ENCODE results near the gene IL9. TPM values are rescaled to one million over a fixed set of nuclear protein-coding genes. Genes with fewer than 3 reads are reported as not detected.
"Not testable (repeated sequence)": the region's sequence is repeated elsewhere in the genome, so short reads cannot be mapped to it uniquely, and the experiment has no call there.

The IL9 gene
- total RNA-seq, 2 experiments from 2014 or later, result not detected

- Mint-ChIP-seq H3K4me1 (no peaks in the 10 kb centered on the region), H3K27me3 (peaks cover 4% of the 10 kb centered on the region), H3K36me3 (ENCODE audit: low read depth) (no peaks in the 10 kb centered on the region), H3K4me3 (no peak overlapping the region), H3K27ac (no peak overlapping the region), H3K9me3 (no peaks in the 10 kb centered on the region)
- POLR2A ChIA-PET, result no interaction called here
- no peak for DNase-seq
- CTCF ChIA-PET, result no interaction called here
These were observed 21.2 kb downstream of the IL9 start for GRCh38 chr5:135874461-135874860.

DNA sequence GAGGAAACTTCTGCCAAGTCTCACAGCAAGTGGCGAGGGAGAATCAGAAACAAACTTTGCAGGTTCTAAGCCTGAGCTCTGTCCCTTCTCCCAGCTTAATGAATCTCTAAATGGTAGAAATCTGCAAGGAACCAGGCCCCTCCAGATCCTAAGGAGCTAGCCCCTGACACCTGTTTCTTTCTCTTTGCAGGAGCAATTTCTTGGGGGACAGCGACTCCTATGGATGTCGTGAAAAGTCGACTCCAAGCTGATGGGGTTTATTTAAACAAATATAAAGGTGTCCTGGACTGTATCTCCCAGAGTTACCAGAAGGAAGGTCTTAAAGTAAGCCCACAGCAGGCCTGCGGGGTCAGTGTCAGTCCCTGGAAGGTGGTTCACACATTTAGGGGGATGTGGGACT lies 21.8 kb downstream of the IL9 start:
- H3K27ac Mint-ChIP-seq, result no peak overlapping the region
- no peaks in the 10 kb centered on the region for H3K9me3 Mint-ChIP-seq
- CTCF ChIA-PET, result no interaction called here
- POLR2A ChIA-PET, result no interaction called here
- no peaks in the 10 kb centered on the region for H3K36me3 Mint-ChIP-seq (ENCODE audit: low read depth)
- DNase-seq, result no peak
- no peaks in the 10 kb centered on the region for H3K4me1 Mint-ChIP-seq
- H3K27me3 Mint-ChIP-seq, result peaks cover 4% of the 10 kb centered on the region
- no peak overlapping the region for H3K4me3 Mint-ChIP-seq

GRCh38 chr5:135871268-135871915 lies 24.2 kb downstream of the IL9 start:
- Mint-ChIP-seq H3K4me3 (no peak overlapping the region), H3K4me1 (no peaks in the 10 kb centered on the region), H3K27me3 (peaks cover 2% of the 10 kb centered on the region), H3K9me3 (no peaks in the 10 kb centered on the region), H3K27ac (no peak overlapping the region), H3K36me3 (ENCODE audit: low read depth) (no peaks in the 10 kb centered on the region)
- CTCF ChIA-PET, result no interaction called here
- POLR2A ChIA-PET, result no interaction called here
- no peak for DNase-seq

GRCh38 chr5:135869935-135870334 lies 25.7 kb downstream of the IL9 start:
- no peaks in the 10 kb centered on the region for H3K27me3 Mint-ChIP-seq
- no peaks in the 10 kb centered on the region for H3K9me3 Mint-ChIP-seq
- H3K4me1 Mint-ChIP-seq, result no peaks in the 10 kb centered on the region
- no peak overlapping the region for H3K4me3 Mint-ChIP-seq
- ChIA-PET POLR2A (no interaction called here), CTCF (no interaction called here)
- H3K36me3 Mint-ChIP-seq (ENCODE audit: low read depth), result no peaks in the 10 kb centered on the region
- H3K27ac Mint-ChIP-seq, result no peak overlapping the region
- no peak for DNase-seq

DNA sequence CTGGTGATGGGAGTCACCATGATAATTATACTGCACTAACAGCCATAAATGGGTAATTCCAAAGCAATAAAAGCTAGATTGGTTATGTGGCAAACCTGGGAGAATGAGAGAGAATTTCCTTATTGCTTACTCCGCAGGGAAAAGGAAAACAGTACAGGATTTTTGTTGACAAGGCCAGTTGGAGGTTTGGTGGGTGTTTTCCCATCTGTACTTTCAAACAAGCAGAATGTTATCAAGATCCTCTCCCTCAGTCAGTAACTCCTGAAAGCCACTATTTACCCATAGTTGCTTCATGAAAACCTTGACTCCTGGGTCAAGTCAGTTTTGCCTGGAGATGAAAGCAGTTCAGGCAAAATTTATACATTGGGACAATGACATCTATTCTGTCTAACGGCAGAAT lies 26.4 kb downstream of the IL9 start:
- CTCF ChIA-PET, result no interaction called here
- no peaks in the 10 kb centered on the region for H3K27me3 Mint-ChIP-seq
- H3K9me3 Mint-ChIP-seq, result no peaks in the 10 kb centered on the region
- H3K4me1 Mint-ChIP-seq, result no peaks in the 10 kb centered on the region
- no peak overlapping the region for H3K4me3 Mint-ChIP-seq
- no peak overlapping the region for H3K27ac Mint-ChIP-seq
- H3K36me3 Mint-ChIP-seq (ENCODE audit: low read depth), result no peaks in the 10 kb centered on the region
- POLR2A ChIA-PET, result no interaction called here
- DNase-seq, result no peak

- Mint-ChIP-seq H3K36me3 (ENCODE audit: low read depth) (no peaks in the 10 kb centered on the region), H3K9me3 (no peaks in the 10 kb centered on the region), H3K27me3 (no peaks in the 10 kb centered on the region), H3K4me3 (no peak overlapping the region), H3K4me1 (no peaks in the 10 kb centered on the region), H3K27ac (no peak overlapping the region)
- CTCF ChIA-PET, result no interaction called here
- no peak for DNase-seq
- POLR2A ChIA-PET, result no interaction called here
These were observed 27.0 kb downstream of the IL9 start for GRCh38 chr5:135868681-135869080.

- Mint-ChIP-seq H3K36me3 (ENCODE audit: low read depth) (no peaks in the 10 kb centered on the region), H3K27me3 (no peaks in the 10 kb centered on the region), H3K27ac (no peak overlapping the region), H3K4me3 (no peak overlapping the region), H3K9me3 (no peaks in the 10 kb centered on the region), H3K4me1 (no peaks in the 10 kb centered on the region)
- no peak for DNase-seq
- ChIA-PET CTCF (no interaction called here), POLR2A (no interaction called here)
These were observed 28.0 kb downstream of the IL9 start for GRCh38 chr5:135867599-135867998.

GRCh38 chr5:135866016-135866415 lies 29.6 kb downstream of the IL9 start:
- POLR2A ChIA-PET, result no interaction called here

GRCh38 chr5:135864503-135865435 lies 30.9 kb downstream of the IL9 start:
- Mint-ChIP-seq H3K27me3 (no peaks in the 10 kb centered on the region), H3K4me3 (no peak overlapping the region), H3K9me3 (no peaks in the 10 kb centered on the region), H3K36me3 (ENCODE audit: low read depth) (no peaks in the 10 kb centered on the region), H3K4me1 (no peaks in the 10 kb centered on the region), H3K27ac (no peak overlapping the region)
- no peak for DNase-seq
- CTCF ChIA-PET, result no interaction called here
- POLR2A ChIA-PET, result no interaction called here

More at GRCh38 chr5:135866016-135866415, 29.6 kb downstream of the IL9 start:
- DNase-seq, result no peak
- Mint-ChIP-seq H3K4me1 (no peaks in the 10 kb centered on the region), H3K36me3 (ENCODE audit: low read depth) (no peaks in the 10 kb centered on the region), H3K27ac (no peak overlapping the region), H3K4me3 (no peak overlapping the region), H3K27me3 (no peaks in the 10 kb centered on the region), H3K9me3 (no peaks in the 10 kb centered on the region)
- CTCF ChIA-PET, result no interaction called here

GRCh38 chr5:135862744-135863143 lies 32.9 kb downstream of the IL9 start:
- ChIA-PET POLR2A (no interaction called here), CTCF (no interaction called here)
- DNase-seq, result no peak
- H3K4me1 Mint-ChIP-seq, result no peaks in the 10 kb centered on the region
- H3K27ac Mint-ChIP-seq, result no peak overlapping the region
- H3K36me3 Mint-ChIP-seq (ENCODE audit: low read depth), result no peaks in the 10 kb centered on the region
- H3K27me3 Mint-ChIP-seq, result no peaks in the 10 kb centered on the region
- no peaks in the 10 kb centered on the region for H3K9me3 Mint-ChIP-seq
- H3K4me3 Mint-ChIP-seq, result no peak overlapping the region

GRCh38 chr5:135862086-135862485 lies 33.6 kb downstream of the IL9 start:
- Mint-ChIP-seq H3K4me3 (no peak overlapping the region), H3K36me3 (ENCODE audit: low read depth) (no peaks in the 10 kb centered on the region), H3K27me3 (no peaks in the 10 kb centered on the region), H3K27ac (no peak overlapping the region), H3K9me3 (no peaks in the 10 kb centered on the region), H3K4me1 (no peaks in the 10 kb centered on the region)
- DNase-seq, result no peak
- ChIA-PET CTCF (no interaction called here), POLR2A (no interaction called here)

DNA sequence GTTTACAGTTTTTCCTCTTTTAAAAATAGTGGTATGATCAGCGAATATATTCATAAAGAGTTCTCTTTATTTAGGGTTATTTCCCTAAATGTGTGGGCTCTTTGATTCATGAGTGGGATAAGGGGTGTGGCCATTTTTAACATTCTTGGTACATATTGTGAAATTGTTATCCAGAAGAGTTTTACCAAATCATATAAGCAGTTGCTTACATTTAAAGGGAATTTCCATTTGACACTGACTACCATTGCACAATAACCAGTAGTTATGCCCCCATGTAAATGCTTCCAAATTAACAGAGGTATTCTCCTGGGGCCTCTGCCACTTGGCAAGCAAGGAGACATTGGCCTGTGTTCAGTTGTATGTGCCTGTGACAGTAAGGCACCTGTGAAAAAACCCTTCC lies 34.0 kb downstream of the IL9 start:
- POLR2A ChIA-PET, result no interaction called here
- no peaks in the 10 kb centered on the region for H3K36me3 Mint-ChIP-seq (ENCODE audit: low read depth)
- no peaks in the 10 kb centered on the region for H3K27me3 Mint-ChIP-seq
- H3K27ac Mint-ChIP-seq, result no peak overlapping the region
- H3K4me3 Mint-ChIP-seq, result no peak overlapping the region
- H3K9me3 Mint-ChIP-seq, result no peaks in the 10 kb centered on the region
- no peaks in the 10 kb centered on the region for H3K4me1 Mint-ChIP-seq
- DNase-seq, result no peak
- CTCF ChIA-PET, result no interaction called here

DNA sequence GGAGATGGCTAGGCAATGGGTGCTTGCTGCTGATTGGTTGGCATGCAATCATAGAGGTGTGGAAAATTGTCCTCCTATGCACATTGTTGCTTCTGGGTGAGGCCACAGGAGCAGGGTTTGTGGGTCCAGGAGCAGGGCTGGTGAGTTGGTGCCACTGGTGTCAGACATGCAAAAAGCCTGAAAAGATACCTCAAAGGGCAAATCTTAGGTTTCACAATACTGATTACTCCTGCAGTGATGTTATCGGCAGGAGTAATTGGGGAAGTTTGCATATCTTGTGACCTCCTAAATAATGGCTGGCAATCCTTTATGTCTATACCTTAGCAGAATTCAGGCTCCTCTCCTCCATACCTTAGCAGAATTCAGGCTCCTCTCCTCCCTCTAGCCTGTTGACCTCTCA lies 36.0 kb downstream of the IL9 start:
- ChIA-PET POLR2A (no interaction called here), CTCF (no interaction called here)
- peaks cover 4% of the 10 kb centered on the region for H3K27me3 Mint-ChIP-seq
- DNase-seq, result no peak
- H3K9me3 Mint-ChIP-seq, result no peaks in the 10 kb centered on the region
- no peaks in the 10 kb centered on the region for H3K4me1 Mint-ChIP-seq
- H3K4me3 Mint-ChIP-seq, result no peak overlapping the region
- H3K27ac Mint-ChIP-seq, result no peak overlapping the region
- no peaks in the 10 kb centered on the region for H3K36me3 Mint-ChIP-seq (ENCODE audit: low read depth)

GRCh38 chr5:135859186-135859585 lies 36.5 kb downstream of the IL9 start:
- POLR2A ChIA-PET; H3K27me3 Mint-ChIP-seq; H3K4me1 Mint-ChIP-seq; DNase-seq; H3K4me3 Mint-ChIP-seq; H3K9me3 Mint-ChIP-seq; H3K36me3 Mint-ChIP-seq (ENCODE audit: low read depth); CTCF ChIA-PET; H3K27ac Mint-ChIP-seq: not testable (repeated sequence)

Data from activated CD4-positive, alpha-beta T cell treated with anti-CD3 and anti-CD28 coated beads, Interleukin-2, amount 10 ng/mL, durations not matched to agents 7 days and 5 days (primary cell).